ENCODE data around the gene MED27.

MED27 gene

DNA sequence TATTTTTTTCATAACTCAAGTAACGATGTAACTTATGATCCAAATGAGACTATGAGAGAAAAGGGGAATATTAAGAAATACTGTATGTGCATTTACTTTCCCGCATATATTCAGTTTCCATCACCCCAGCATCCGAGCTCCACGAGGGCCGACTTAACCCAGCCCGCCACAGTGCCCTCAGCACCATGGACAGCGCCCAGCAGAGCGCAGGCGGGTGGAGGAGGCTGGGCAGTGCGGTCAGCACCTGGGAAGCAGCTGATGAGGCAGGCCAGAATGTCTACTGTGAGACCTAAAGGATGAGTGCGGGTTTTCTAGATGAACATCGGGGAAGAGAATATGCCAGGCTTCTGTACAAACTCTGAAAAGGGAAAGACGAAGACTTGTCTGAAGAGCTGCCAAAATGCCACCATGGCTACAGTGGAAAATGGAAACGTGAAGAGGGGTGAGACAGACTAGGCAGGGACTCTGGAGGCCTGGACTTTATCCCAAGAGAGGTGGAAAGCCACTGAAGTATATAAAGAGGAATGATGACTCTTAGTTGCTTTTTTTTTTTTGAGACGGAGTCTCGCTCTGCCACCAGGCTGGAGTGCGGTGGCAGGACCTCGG lies 34.5 kb upstream of the MED27 start:
- 31 to 32% methylated on average over 16 to 18 of the region's 18 CpGs for WGBS, 2 experiments
- H3K36me3 ChIP-seq (ENCODE audit: control insufficient read depth, insufficient read depth, low read length): no peaks in the 10 kb centered on the region
- H3K4me1 ChIP-seq (ENCODE audit: control insufficient read depth, insufficient read depth, low read length): no peaks in the 10 kb centered on the region
- H3K27ac ChIP-seq (ENCODE audit: insufficient read depth, low read depth, low read length, poor library complexity, severe bottlenecking): no peak overlapping the region
- H3K27me3 ChIP-seq (ENCODE audit: control insufficient read depth, insufficient read depth, low read length, poor library complexity, severe bottlenecking): peaks cover 18% of the 10 kb centered on the region
- no peak overlapping the region for H3K4me3 ChIP-seq (ENCODE audit: insufficient read depth, low read depth, low read length)
- no peaks in the 10 kb centered on the region for H3K9me3 ChIP-seq (ENCODE audit: control insufficient read depth, low read length)

GRCh38 chr9:132109291-132109690 lies 29.6 kb upstream of the MED27 start:
- H3K27ac ChIP-seq (ENCODE audit: insufficient read depth, low read depth, low read length, poor library complexity, severe bottlenecking): no peak overlapping the region
- H3K36me3 ChIP-seq (ENCODE audit: control insufficient read depth, insufficient read depth, low read length): no peaks in the 10 kb centered on the region
- no peaks in the 10 kb centered on the region for H3K9me3 ChIP-seq (ENCODE audit: control insufficient read depth, low read length)
- peaks cover 4% of the 10 kb centered on the region for H3K4me1 ChIP-seq (ENCODE audit: control insufficient read depth, insufficient read depth, low read length)
- H3K4me3 ChIP-seq (ENCODE audit: insufficient read depth, low read depth, low read length): no peak overlapping the region
- peaks cover 15% of the 10 kb centered on the region for H3K27me3 ChIP-seq (ENCODE audit: control insufficient read depth, insufficient read depth, low read length, poor library complexity, severe bottlenecking)
- WGBS, 2 experiments: 80 to 82% methylated on average over 5 of the region's 5 CpGs

- Histone ChIP-seq H3K27me3 (ENCODE audit: control insufficient read depth, insufficient read depth, low read length, poor library complexity, severe bottlenecking) (peaks cover 12% of the 10 kb centered on the region), H3K4me1 (ENCODE audit: control insufficient read depth, insufficient read depth, low read length) (peaks cover 4% of the 10 kb centered on the region), H3K36me3 (ENCODE audit: control insufficient read depth, insufficient read depth, low read length) (no peaks in the 10 kb centered on the region), H3K27ac (ENCODE audit: insufficient read depth, low read depth, low read length, poor library complexity, severe bottlenecking) (no peak overlapping the region), H3K9me3 (ENCODE audit: control insufficient read depth, low read length) (no peaks in the 10 kb centered on the region), H3K4me3 (ENCODE audit: insufficient read depth, low read depth, low read length) (no peak overlapping the region)
- 77% methylated on average over 7 of the region's 7 CpGs for WGBS, 2 experiments
These were observed 29.1 kb upstream of the MED27 start for GRCh38 chr9:132108728-132109127.

DNA sequence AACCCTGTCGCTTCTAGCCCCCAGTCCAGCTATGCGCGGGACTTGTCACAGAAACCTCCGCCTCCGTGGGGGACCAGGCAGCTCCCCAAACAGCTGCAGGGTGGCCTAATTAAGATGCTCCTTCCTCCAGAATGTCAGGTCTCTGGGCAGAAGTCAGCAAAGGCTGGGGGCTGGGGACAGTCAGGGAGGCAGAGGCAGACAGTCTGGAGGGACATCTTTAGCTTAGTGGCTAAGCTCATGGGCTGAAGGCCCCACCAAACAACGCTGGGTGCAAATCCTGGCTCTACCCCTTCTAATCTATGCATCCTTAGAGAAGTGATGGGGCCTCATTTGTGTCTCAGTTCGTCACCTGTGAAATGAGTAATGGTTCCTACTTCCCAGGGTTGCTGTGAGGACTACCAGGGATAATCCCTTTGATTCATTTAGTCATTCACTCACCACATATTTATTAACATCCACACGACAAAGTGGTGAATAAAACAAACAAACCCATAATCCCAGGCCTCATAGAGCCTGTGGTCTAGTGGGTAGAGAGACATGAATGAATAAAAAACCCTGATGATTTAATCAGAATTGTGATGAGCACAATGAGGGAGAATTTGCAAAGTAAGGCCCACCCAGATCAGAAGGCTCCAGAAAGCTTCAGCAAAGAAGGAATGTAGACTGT lies 20.2 kb upstream of the MED27 start:
- no peaks in the 10 kb centered on the region for H3K36me3 ChIP-seq (ENCODE audit: control insufficient read depth, insufficient read depth, low read length)
- no peaks in the 10 kb centered on the region for H3K27me3 ChIP-seq (ENCODE audit: control insufficient read depth, insufficient read depth, low read length, poor library complexity, severe bottlenecking)
- no peak overlapping the region for H3K27ac ChIP-seq (ENCODE audit: insufficient read depth, low read depth, low read length, poor library complexity, severe bottlenecking)
- H3K4me3 ChIP-seq (ENCODE audit: insufficient read depth, low read depth, low read length): no peak overlapping the region
- no peaks in the 10 kb centered on the region for H3K9me3 ChIP-seq (ENCODE audit: control insufficient read depth, low read length)
- WGBS, 2 experiments: 83 to 84% methylated on average over 7 to 8 of the region's 8 CpGs
- H3K4me1 ChIP-seq (ENCODE audit: control insufficient read depth, insufficient read depth, low read length): no peaks in the 10 kb centered on the region

DNA sequence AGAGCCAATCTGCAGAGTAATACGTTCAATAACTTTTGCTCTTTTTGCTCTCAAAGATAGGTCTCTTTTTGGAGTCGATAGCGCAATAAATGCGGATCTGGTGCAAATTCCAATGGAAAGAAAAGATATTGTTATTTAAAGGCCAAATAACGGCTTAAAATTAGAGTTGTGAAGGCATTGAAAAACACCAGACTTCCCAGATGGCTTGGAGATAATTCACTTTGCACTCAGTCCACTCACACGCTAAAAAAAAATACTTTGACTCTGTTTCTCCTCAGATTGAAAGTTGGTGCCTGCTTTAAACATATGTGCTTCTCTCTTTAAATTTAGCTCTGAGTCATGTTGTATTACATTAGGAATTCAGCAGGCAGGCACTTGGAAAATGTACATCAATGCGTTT lies 19.5 kb upstream of the MED27 start:
- no peak overlapping the region for H3K27ac ChIP-seq (ENCODE audit: insufficient read depth, low read depth, low read length, poor library complexity, severe bottlenecking)
- peaks cover 2% of the 10 kb centered on the region for H3K27me3 ChIP-seq (ENCODE audit: control insufficient read depth, insufficient read depth, low read length, poor library complexity, severe bottlenecking)
- H3K36me3 ChIP-seq (ENCODE audit: control insufficient read depth, insufficient read depth, low read length): no peaks in the 10 kb centered on the region
- no peaks in the 10 kb centered on the region for H3K9me3 ChIP-seq (ENCODE audit: control insufficient read depth, low read length)
- H3K4me1 ChIP-seq (ENCODE audit: control insufficient read depth, insufficient read depth, low read length): no peaks in the 10 kb centered on the region
- no peak overlapping the region for H3K4me3 ChIP-seq (ENCODE audit: insufficient read depth, low read depth, low read length)
- 93% methylated on average over 6 of the region's 7 CpGs for WGBS, 2 experiments

GRCh38 chr9:132094314-132094791 lies 14.7 kb upstream of the MED27 start:
- Histone ChIP-seq H3K27ac (ENCODE audit: insufficient read depth, low read depth, low read length, poor library complexity, severe bottlenecking) (no peak overlapping the region), H3K4me3 (ENCODE audit: insufficient read depth, low read depth, low read length) (no peak overlapping the region), H3K27me3 (ENCODE audit: control insufficient read depth, insufficient read depth, low read length, poor library complexity, severe bottlenecking) (peaks cover 4% of the 10 kb centered on the region), H3K4me1 (ENCODE audit: control insufficient read depth, insufficient read depth, low read length) (no peaks in the 10 kb centered on the region), H3K9me3 (ENCODE audit: control insufficient read depth, low read length) (no peaks in the 10 kb centered on the region), H3K36me3 (ENCODE audit: control insufficient read depth, insufficient read depth, low read length) (no peaks in the 10 kb centered on the region)
- 81 to 87% methylated on average over 2 of the region's 2 CpGs for WGBS, 2 experiments

DNA sequence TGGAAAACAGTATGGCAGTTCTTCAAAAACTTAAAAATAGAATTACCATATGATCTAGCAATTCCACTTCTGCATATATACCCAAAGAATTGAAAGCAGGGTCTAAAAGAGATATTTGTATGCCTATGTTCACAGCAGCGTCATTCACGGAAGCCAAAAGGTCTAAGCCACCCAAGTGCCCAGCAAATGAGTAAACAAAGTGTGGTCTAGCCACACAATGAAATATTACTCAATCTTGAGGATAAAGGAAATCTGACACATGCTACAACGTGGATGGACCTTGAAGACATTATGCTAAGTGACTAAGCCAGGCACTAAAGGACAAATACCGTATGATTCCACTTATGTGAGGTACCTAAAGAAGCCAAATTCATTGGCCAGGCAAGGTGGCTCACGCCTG lies 11.1 kb upstream of the MED27 start:
- no peak overlapping the region for H3K27ac ChIP-seq (ENCODE audit: insufficient read depth, low read depth, low read length, poor library complexity, severe bottlenecking)
- no peak overlapping the region for H3K4me3 ChIP-seq (ENCODE audit: insufficient read depth, low read depth, low read length)
- H3K36me3 ChIP-seq (ENCODE audit: control insufficient read depth, insufficient read depth, low read length): no peaks in the 10 kb centered on the region
- no peaks in the 10 kb centered on the region for H3K4me1 ChIP-seq (ENCODE audit: control insufficient read depth, insufficient read depth, low read length)
- peaks cover 4% of the 10 kb centered on the region for H3K27me3 ChIP-seq (ENCODE audit: control insufficient read depth, insufficient read depth, low read length, poor library complexity, severe bottlenecking)
- WGBS, 2 experiments: 89 to 90% methylated on average over 5 of the region's 5 CpGs
- no peaks in the 10 kb centered on the region for H3K9me3 ChIP-seq (ENCODE audit: control insufficient read depth, low read length)

DNA sequence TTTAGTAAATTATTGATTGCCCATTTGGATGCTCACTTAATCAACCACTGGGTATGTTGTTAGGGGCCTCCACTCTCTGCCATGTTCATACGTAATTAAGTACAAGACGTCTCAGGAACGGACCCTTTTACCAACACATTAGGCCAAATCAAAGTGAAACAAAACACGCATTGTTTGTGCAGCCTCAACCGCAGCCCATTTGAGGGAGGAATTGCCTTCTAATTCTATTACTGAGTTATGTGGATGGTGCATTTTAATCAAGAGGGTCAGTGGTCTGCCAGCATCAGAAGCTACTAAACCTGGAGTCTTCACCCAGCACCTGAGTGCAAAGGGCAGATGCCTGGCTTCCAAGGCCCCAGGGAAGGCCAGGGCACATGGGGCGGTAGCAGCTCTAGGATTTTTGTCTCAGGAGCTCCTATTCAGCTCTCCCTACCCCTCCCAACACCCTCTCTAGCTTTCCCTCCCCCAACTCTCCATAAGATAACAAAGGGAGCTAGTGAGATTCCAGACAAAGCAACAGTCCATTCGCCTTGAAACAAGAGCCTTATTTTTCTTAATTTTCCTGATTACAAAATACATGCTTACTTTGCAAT lies 7.9 kb upstream of the MED27 start:
- no peaks in the 10 kb centered on the region for H3K9me3 ChIP-seq (ENCODE audit: control insufficient read depth, low read length)
- no peaks in the 10 kb centered on the region for H3K27me3 ChIP-seq (ENCODE audit: control insufficient read depth, insufficient read depth, low read length, poor library complexity, severe bottlenecking)
- H3K27ac ChIP-seq (ENCODE audit: insufficient read depth, low read depth, low read length, poor library complexity, severe bottlenecking): no peak overlapping the region
- H3K4me1 ChIP-seq (ENCODE audit: control insufficient read depth, insufficient read depth, low read length): no peaks in the 10 kb centered on the region
- WGBS, 2 experiments: 86 to 87% methylated on average over 7 of the region's 7 CpGs
- H3K4me3 ChIP-seq (ENCODE audit: insufficient read depth, low read depth, low read length): no peak overlapping the region
- H3K36me3 ChIP-seq (ENCODE audit: control insufficient read depth, insufficient read depth, low read length): no peaks in the 10 kb centered on the region

DNA sequence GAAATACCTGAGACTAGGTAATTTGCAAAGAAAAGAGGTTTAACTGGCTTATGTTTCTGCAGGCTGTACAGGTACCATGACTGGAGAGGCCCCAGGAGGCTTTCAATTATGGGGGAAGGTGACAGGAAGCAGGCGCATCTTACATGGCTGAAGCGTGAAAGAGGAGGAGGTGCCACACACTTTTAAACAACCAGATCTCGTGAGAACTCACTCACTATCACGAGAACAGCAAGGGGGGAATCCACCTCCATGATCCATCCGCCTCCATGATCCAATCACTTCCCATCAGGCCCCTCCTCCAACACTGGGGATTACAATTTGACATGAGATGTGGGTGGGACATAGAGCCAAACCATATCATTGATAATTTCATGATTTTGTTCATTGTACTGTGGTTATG lies 2.5 kb upstream of the MED27 start:
- Histone ChIP-seq H3K27ac (ENCODE audit: insufficient read depth, low read depth, low read length, poor library complexity, severe bottlenecking) (no peak overlapping the region), H3K4me1 (ENCODE audit: control insufficient read depth, insufficient read depth, low read length) (peaks cover 7% of the 10 kb centered on the region), H3K27me3 (ENCODE audit: control insufficient read depth, insufficient read depth, low read length, poor library complexity, severe bottlenecking) (no peaks in the 10 kb centered on the region), H3K4me3 (ENCODE audit: insufficient read depth, low read depth, low read length) (no peak overlapping the region), H3K9me3 (ENCODE audit: control insufficient read depth, low read length) (no peaks in the 10 kb centered on the region), H3K36me3 (ENCODE audit: control insufficient read depth, insufficient read depth, low read length) (no peaks in the 10 kb centered on the region)
- WGBS, 2 experiments: 86 to 92% methylated on average over 4 to 5 of the region's 5 CpGs

DNA sequence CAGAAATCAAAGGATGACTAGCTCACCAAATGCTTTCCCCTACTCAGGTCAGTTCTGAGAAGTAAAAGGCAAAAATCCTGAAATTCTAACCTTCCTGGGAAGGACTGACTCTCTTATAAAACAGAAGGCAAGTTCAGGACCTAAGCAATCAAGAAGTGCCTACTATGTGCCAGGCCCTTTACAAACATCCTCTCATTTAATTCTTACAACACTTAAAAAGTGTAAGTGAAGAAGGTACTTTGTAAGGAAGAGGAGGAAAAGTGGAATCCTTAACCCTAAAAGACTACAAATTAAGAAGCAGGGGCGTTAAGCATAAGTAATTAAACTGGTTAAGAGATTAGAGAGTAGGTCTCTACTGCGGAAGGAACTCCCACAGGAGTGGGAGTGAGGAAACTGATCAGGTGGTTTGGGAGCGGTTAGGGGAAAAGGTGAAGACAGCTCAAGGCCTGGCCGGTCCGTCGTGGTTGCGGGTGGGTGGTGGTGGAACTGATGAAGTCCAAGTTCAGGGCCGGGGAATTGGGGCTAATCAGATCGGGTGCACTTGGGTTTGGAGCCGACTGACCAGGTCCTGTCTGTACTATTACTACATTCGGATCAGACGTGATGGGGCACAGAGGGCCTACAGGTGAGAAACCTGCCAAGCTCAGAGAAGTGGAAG lies 839 bp downstream of the MED27 start:
- peak overlapping the region; percentile 79 for H3K4me3 ChIP-seq (ENCODE audit: insufficient read depth, low read depth, low read length)
- H3K27me3 ChIP-seq (ENCODE audit: control insufficient read depth, insufficient read depth, low read length, poor library complexity, severe bottlenecking): no peaks in the 10 kb centered on the region
- 12 to 13% methylated on average over 12 of the region's 12 CpGs for WGBS, 2 experiments
- peaks cover 7% of the 10 kb centered on the region for H3K4me1 ChIP-seq (ENCODE audit: control insufficient read depth, insufficient read depth, low read length)
- H3K36me3 ChIP-seq (ENCODE audit: control insufficient read depth, insufficient read depth, low read length): peaks cover 3% of the 10 kb centered on the region
- H3K27ac ChIP-seq (ENCODE audit: insufficient read depth, low read depth, low read length, poor library complexity, severe bottlenecking): no peak overlapping the region
- no peaks in the 10 kb centered on the region for H3K9me3 ChIP-seq (ENCODE audit: control insufficient read depth, low read length)
